NCI-H2171 treated with DMSO at 0.1 percent for 48 hours (cell line): ENCODE results near the gene SMIM1.
A peak's percentile ranks its signal among the peaks of the same experiment; 100 is the strongest.

Experiments
- DNase-seq: peaks from one replicate; lab custom pipeline; 2025; lab: John Stamatoyannopoulos, UW

The SMIM1 gene

DNA sequence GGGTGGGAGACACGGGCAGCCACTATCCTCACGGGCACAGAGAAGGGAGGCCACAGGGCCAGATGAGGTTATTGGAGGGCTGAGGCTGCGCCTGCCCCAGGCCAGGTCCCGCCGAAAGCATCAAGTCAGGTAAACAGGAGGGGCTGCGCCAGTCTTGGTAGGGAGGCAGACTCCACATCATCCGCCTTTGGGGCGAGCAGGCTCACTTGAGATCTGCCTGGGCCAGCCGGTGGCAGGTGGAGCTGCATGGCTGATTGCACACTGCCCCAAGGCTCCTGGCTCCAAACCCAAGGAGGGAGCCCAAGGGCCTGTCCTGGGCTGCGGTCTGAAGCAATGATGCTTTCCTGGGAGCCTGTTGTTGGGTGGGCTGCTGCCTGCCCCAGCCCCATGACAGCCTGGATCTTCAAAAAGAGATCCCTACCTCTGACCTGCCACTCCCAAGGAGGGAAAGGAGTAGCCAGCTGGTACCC is 4.6 kb downstream of the SMIM1 start:
- DNase-seq = peak; percentile 65

DNA sequence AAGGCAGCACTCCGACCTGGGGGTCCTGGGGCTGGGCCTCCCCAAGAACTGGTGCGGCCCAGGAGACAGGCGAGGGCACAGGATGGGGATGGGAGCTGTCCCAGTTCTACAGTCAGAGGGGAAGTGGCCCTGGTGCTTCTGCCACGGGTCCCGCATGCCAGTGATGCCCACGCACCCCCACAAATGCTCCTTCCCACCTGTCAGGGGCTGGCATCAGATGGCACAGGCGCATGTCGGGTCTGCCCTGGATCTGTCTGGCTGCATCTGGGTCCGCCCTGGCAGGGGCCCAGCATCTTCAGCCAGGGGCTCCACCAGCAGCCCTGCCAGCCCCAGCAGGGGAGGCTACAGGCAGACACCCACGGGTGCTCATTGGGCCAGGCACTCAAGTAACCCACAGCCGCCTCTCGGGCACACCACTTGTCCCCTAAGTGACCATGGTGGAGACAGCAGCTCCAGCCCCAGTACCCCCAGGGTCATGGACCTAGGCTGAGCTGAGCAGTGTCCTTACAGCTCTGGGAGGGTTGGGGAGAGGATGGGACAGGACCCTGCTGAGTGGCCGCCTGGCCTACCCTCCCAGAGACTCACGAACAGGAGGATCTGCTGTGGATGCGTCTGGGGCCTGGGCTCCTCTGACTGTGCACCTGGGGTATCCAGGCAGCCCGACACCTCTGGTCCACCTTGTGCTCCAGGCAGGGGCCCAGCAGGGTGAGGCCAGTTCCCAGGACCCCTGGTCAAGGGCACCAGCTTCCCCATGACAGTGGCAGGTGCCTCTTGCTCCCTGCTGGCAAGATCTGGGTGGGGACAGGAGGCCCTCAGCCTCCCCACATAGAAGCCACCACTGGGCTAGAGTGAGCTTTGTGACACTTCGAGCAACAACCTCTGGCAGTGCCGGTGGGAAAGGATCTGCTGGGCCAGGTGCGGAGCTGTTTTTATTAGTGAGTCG is 5.4 kb downstream of the SMIM1 start:
- no peak for DNase-seq

- peak; percentile 64 for DNase-seq
These were observed 6.2 kb downstream of the SMIM1 start for GRCh38 chr1:3778590-3779264.

- peak; percentile 17 for DNase-seq
These were observed 6.8 kb downstream of the SMIM1 start for GRCh38 chr1:3779265-3779911.

GRCh38 chr1:3779912-3780416 is 7.4 kb downstream of the SMIM1 start:
- no peak for DNase-seq

DNA sequence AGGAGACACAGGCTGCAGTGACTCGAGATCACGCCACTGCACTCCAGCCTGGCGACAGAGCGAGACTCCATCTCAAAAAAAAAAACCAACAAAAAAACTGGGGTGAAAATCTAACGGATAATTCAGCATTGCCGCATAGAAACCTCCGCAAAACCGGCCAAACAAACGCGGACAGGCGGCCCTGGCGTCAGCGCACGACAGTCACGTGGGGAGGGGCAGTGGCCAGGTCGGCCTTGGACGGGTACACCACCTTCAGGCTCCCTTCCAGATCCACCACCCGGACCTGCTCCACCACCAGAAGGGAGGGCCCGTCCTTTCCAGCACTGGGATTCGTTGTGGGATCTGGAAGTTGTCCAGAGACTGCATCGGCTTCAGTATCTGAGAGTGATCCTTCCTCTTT is 8.4 kb downstream of the SMIM1 start:
- no peak for DNase-seq

DNA sequence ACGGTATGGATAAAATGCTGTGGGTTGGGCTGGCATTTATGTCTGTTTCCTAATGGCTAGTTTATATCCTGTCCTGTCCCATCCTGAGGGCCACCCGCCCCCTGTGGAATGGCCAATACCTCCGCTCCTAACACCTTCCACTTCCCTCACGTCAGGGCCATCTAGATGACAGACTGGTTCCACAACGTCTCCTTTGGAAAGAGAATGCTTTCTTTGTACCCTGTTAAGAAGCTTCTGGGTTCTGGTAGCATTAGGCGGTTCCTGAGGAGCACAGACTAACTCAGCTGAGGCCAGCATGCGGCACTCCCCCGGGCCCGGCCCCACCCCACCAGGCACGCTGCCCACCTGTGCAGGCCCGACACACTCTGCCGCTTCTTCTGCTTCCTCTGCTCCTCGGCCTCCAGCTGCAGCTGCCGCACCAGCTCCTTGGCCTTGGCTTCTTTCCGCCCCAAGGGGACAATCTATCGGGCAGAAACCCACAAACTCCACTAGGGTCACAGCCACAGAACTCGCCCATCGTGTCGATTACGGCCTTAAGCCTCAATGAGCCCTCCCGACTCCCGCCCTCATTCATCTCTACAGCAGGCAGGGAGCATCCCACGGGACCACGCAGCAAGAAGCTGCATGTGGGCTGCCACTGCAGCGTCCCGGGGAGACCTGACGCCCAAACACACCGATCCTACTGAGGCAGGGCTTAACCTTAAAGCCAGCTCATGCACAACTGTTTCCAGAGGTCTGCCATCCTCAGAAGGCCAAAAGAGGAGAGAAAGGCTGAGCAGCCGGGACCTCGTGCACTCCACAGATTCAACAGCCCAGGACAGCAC is 11.3 kb downstream of the SMIM1 start:
- DNase-seq = no peak

- no peak for DNase-seq
These were observed 12.5 kb downstream of the SMIM1 start for GRCh38 chr1:3785045-3785444.

GRCh38 chr1:3785456-3786157 is 13.1 kb downstream of the SMIM1 start:
- DNase-seq = peak; percentile 16

GRCh38 chr1:3786468-3787348 is 14.2 kb downstream of the SMIM1 start:
- no peak for DNase-seq

DNA sequence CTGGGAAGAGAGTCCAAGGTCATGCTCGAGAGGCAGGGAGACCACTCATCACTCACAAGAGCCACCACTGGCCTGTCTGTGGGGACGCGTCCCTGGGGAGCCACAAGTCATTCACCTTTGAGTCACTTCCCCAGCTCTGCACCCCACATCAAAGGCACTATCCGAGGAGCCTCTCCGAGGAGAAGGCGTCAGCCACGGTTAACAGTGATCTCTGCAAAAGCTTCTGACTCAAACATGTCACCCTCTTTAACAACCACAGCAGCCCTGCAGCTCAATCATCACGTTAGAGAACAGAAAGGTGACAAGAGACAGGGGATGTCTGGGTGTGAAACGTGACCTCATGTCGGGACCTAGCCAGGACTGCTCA is 14.8 kb downstream of the SMIM1 start:
- no peak for DNase-seq

GRCh38 chr1:3787745-3788605 is 15.4 kb downstream of the SMIM1 start:
- no peak for DNase-seq

DNA sequence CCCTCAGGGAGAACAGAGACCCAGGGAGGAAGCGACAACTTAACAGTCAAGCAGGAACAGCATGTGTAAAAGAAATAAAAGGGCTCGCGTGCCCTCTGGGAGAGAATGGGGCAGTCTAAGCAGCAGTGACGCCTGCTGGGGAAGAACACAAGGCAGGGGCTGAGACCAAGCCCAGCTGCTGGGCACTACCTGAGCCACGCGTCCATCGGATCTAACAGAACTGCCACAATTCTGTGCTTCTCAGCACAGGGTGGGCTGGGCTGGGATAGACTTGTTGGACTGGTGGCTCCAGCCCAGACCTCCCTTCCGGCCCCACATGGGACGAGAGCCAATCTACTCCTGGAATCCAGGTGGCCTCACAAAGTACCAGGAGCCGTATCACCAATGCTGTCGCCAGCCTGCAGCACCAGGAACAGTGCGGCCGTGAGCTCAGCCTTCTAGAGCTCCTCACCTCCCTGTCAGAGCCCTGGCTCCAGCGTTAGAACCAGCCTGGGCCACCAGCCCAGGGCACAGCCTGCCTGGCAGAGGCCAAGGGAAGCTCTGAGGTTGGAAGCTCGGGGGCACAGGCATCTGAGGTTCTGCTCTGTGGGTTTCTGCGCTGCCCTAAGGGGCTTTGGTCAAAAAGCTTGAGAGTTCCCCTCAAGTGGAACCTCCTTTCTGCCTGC is 16.3 kb downstream of the SMIM1 start:
- no peak for DNase-seq

- no peak for DNase-seq
These were observed 17.1 kb downstream of the SMIM1 start for GRCh38 chr1:3789421-3790300.

- DNase-seq = no peak
These were observed 18.0 kb downstream of the SMIM1 start for GRCh38 chr1:3790500-3790923.

DNA sequence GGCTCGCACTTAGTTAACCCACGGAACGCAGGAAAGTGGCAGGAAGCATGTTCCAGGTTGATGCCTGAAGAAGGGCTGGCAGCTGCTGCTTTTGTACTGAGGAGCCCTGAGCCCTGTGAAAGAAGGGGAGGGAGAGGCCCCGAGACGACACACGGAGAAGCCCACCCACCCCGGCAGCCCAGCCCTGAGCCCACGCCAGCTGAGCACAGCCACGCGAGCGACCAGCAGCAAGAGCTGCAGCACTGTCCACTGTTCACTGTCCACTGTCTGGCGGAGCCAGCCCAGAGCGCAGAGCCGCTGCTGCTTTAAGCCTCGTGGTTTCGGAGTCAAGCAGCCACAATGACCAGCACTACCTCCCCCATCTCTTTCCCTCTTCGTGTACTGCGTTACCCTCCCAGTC is 18.4 kb downstream of the SMIM1 start:
- no peak for DNase-seq

DNA sequence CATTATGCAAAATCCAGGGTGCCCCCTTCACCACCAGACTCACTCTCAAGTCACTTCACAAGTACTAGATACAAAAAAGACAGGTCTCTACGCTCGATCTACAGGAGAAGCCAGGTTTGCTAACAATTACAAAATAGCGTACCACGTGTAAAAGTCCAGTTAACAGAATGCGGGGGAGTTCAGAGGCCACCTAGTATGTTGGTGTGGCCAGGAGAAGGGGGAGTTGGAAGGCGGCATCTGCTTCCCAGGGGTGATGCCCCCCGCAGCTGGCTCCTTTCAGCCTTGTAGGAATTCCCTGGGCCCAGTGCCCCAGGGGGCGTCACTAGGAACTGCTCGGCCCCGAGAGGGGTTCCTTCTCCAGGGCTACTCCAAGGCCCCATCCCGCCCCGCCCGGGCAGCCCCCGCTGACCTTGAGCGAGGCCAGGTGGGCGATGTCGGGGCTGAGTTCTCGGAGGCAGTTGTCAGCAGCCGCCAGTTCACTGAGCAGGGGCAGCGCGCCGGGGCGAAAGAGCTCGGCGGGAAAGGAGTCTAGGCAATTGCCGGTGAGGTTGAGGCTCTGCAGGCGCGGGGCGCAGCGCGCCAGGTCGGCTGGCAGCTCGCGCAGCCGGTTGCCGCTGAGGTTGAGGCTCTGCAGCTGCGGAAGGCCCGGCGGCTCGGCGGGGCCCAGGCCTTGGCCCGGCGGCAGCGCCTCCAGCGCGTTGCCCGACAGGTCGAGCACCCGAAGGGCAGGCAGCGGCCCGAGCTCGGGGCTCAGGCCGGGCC is 23.1 kb downstream of the SMIM1 start:
- peak; percentile 4 for DNase-seq
